ENCODE data around the gene CADM1. TPM values are rescaled to one million over a fixed set of nuclear protein-coding genes. Genes with fewer than 3 reads are reported as not detected.
A peak's percentile ranks its signal among the peaks of the same experiment; 100 is the strongest.

Gene CADM1
- total RNA-seq, 1 experiment from 2014 or later = 534 TPM

- no peak for TF ChIP-seq CTCF (IDR thresholded peaks at IDR 0.05; ENCODE audit: insufficient read depth in 1 of 2, low read depth in 1 of 2, low read length in 1 of 2, severe bottlenecking in 1 of 2, unreplicated experiment in 1 of 2)
- Histone ChIP-seq H3K4me3 (ENCODE audit: low read depth, low read length) (no peak overlapping the region), H3K9me3 (no peaks in the 10 kb centered on the region), H3K4me1 (no peaks in the 10 kb centered on the region), H3K27me3 (replicated peaks; ENCODE audit: control insufficient read depth, insufficient read depth, low read length) (no peaks in the 10 kb centered on the region), H3K36me3 (ENCODE audit: control insufficient read depth, insufficient read depth, low read length) (no peaks in the 10 kb centered on the region)
- Mint-ChIP-seq H3K27me3 (ENCODE audit: insufficient read depth, unreplicated experiment) (no peaks in the 10 kb centered on the region), H3K4me1 (ENCODE audit: low read depth, unreplicated experiment) (no peaks in the 10 kb centered on the region), H3K4me3 (ENCODE audit: unreplicated experiment) (no peak overlapping the region), H3K27ac (ENCODE audit: unreplicated experiment) (no peak overlapping the region), H3K36me3 (ENCODE audit: insufficient read depth, unreplicated experiment) (peaks cover 82% of the 10 kb centered on the region), H3K9me3 (ENCODE audit: unreplicated experiment) (no peaks in the 10 kb centered on the region)
- no peak for DNase-seq
- CTCF ChIA-PET = no interaction called here
- BruUV-seq (replicated peaks) = no TSS peak
- intact Hi-C loops (cut with micrococcal nuclease; ENCODE audit: unreplicated experiment) = loop anchor here (5.0 kb wide), 1 partner anchor 103 kb away; no protein-coding TSS in a partner anchor
- POLR2A ChIA-PET = interaction anchor here (0.5 kb wide), 1 partner anchor 30 kb away, joined by 3 read pairs; no protein-coding TSS in a partner anchor
Measured at GRCh38 chr11:115219376-115219775, 284.8 kb downstream of the CADM1 start.

GRCh38 chr11:115217726-115218311 is 286.4 kb downstream of the CADM1 start:
- Histone ChIP-seq H3K36me3 (ENCODE audit: control insufficient read depth, insufficient read depth, low read length) (no peaks in the 10 kb centered on the region; the same call in 1 of the 2 replicates), H3K4me1 (no peaks in the 10 kb centered on the region), H3K4me3 (ENCODE audit: low read depth, low read length) (no peak overlapping the region), H3K9me3 (no peaks in the 10 kb centered on the region), H3K27me3 (replicated peaks; ENCODE audit: control insufficient read depth, insufficient read depth, low read length) (no peaks in the 10 kb centered on the region)
- ChIA-PET CTCF (no interaction called here), POLR2A (no interaction called here)
- Mint-ChIP-seq H3K27ac (ENCODE audit: unreplicated experiment) (no peak overlapping the region), H3K9me3 (ENCODE audit: unreplicated experiment) (no peaks in the 10 kb centered on the region), H3K4me1 (ENCODE audit: low read depth, unreplicated experiment) (no peaks in the 10 kb centered on the region), H3K27me3 (ENCODE audit: insufficient read depth, unreplicated experiment) (no peaks in the 10 kb centered on the region), H3K4me3 (ENCODE audit: unreplicated experiment) (no peak overlapping the region), H3K36me3 (ENCODE audit: insufficient read depth, unreplicated experiment) (peaks cover 76% of the 10 kb centered on the region)
- intact Hi-C loops (cut with micrococcal nuclease; ENCODE audit: unreplicated experiment) = loop anchor here (5.0 kb wide), 1 partner anchor 104 kb away; no protein-coding TSS in a partner anchor
- TF ChIP-seq CTCF (IDR thresholded peaks at IDR 0.05; ENCODE audit: insufficient read depth in 1 of 2, low read depth in 1 of 2, low read length in 1 of 2, severe bottlenecking in 1 of 2, unreplicated experiment in 1 of 2) = no peak
- BruUV-seq (replicated peaks) = no TSS peak
- no peak for DNase-seq

- H3K27ac Mint-ChIP-seq (ENCODE audit: unreplicated experiment) = peak overlapping the region; percentile 55
- CTCF ChIA-PET = interaction anchor here (0.7 to 2.1 kb wide), 4 partner anchors 9 to 191 kb away, joined by 3 to 8 read pairs (median 5); no protein-coding TSS in a partner anchor
Measured at GRCh38 chr11:115215694-115216617, 288.3 kb downstream of the CADM1 start.

More at GRCh38 chr11:115215694-115216617, 288.3 kb downstream of the CADM1 start:
- H3K4me3 Mint-ChIP-seq (ENCODE audit: unreplicated experiment) = no peak overlapping the region
- H3K27me3 Mint-ChIP-seq (ENCODE audit: insufficient read depth, unreplicated experiment) = no peaks in the 10 kb centered on the region
- H3K4me1 Mint-ChIP-seq (ENCODE audit: low read depth, unreplicated experiment) = no peaks in the 10 kb centered on the region
- no peaks in the 10 kb centered on the region for H3K27me3 ChIP-seq (replicated peaks; ENCODE audit: control insufficient read depth, insufficient read depth, low read length)
- TF ChIP-seq CTCF (IDR thresholded peaks at IDR 0.05; ENCODE audit: insufficient read depth in 1 of 2, low read depth in 1 of 2, low read length in 1 of 2, severe bottlenecking in 1 of 2, unreplicated experiment in 1 of 2) = peak; percentile 50 to 85
- H3K4me3 ChIP-seq (ENCODE audit: low read depth, low read length) = no peak overlapping the region
- no peaks in the 10 kb centered on the region for H3K9me3 ChIP-seq
- DNase-seq = peak; percentile 51 to 52
- no TSS peak for BruUV-seq (replicated peaks)
- peaks cover 73% of the 10 kb centered on the region for H3K36me3 Mint-ChIP-seq (ENCODE audit: insufficient read depth, unreplicated experiment)
- intact Hi-C loops (cut with micrococcal nuclease; ENCODE audit: unreplicated experiment) = loop anchor here (2.0 to 5.0 kb wide), 2 partner anchors 33 to 106 kb away; no protein-coding TSS in a partner anchor
- POLR2A ChIA-PET = no interaction called here
- H3K36me3 ChIP-seq (ENCODE audit: control insufficient read depth, insufficient read depth, low read length) = no peaks in the 10 kb centered on the region; the same call in 1 of the 2 replicates
- H3K9me3 Mint-ChIP-seq (ENCODE audit: unreplicated experiment) = no peaks in the 10 kb centered on the region
- no peaks in the 10 kb centered on the region for H3K4me1 ChIP-seq

Data from Caco-2 (cell line).